VCaP (cell line): Measurements from ENCODE around the gene MICAL3.

Experiments used
- H3K27ac ChIP-seq: fragments of 450-650 bp; 2 replicates; pipeline ENCODE4 v1.5.1; 2017
- CTCF ChIP-seq: fragments of 450-650 bp; conservative IDR thresholded peaks from 2 replicates; pipeline ENCODE4 v1.5.1; 2017; ENCODE audit warnings: mild to moderate bottlenecking, moderate library complexity

The MICAL3 gene

GRCh38 chr22:17924735-17925364, 99.5 kb downstream of the MICAL3 start:
- H3K27ac ChIP-seq: peak overlapping the region; percentile 76
- TF ChIP-seq CTCF: no peak

- no peak for TF ChIP-seq CTCF
- peak overlapping the region; percentile 76 for H3K27ac ChIP-seq
Measured at GRCh38 chr22:17924076-17924475, 100.3 kb downstream of the MICAL3 start.

GRCh38 chr22:17922925-17923903, 101.1 kb downstream of the MICAL3 start:
- TF ChIP-seq CTCF: no peak
- H3K27ac ChIP-seq: peak overlapping the region; percentile 76

- TF ChIP-seq CTCF: no peak
- no peak overlapping the region; the same call in 1 of the 2 replicates for H3K27ac ChIP-seq
Measured at GRCh38 chr22:17921871-17922821, 102.2 kb downstream of the MICAL3 start.

- TF ChIP-seq CTCF: no peak
- H3K27ac ChIP-seq: peak overlapping the region; percentile 71
Measured at GRCh38 chr22:17920992-17921650, 103.2 kb downstream of the MICAL3 start.

- TF ChIP-seq CTCF: peak; percentile 25; the same call in 1 of the 2 replicates
- H3K27ac ChIP-seq: peak overlapping the region; percentile 71
Measured at GRCh38 chr22:17920145-17920605, 104.2 kb downstream of the MICAL3 start.
